ENCODE data around the gene TEX48.

TEX48 gene

GRCh38 chr9:114691956-114692295, 9.9 kb upstream of the TEX48 start:
- DNase-seq = no peak

DNA sequence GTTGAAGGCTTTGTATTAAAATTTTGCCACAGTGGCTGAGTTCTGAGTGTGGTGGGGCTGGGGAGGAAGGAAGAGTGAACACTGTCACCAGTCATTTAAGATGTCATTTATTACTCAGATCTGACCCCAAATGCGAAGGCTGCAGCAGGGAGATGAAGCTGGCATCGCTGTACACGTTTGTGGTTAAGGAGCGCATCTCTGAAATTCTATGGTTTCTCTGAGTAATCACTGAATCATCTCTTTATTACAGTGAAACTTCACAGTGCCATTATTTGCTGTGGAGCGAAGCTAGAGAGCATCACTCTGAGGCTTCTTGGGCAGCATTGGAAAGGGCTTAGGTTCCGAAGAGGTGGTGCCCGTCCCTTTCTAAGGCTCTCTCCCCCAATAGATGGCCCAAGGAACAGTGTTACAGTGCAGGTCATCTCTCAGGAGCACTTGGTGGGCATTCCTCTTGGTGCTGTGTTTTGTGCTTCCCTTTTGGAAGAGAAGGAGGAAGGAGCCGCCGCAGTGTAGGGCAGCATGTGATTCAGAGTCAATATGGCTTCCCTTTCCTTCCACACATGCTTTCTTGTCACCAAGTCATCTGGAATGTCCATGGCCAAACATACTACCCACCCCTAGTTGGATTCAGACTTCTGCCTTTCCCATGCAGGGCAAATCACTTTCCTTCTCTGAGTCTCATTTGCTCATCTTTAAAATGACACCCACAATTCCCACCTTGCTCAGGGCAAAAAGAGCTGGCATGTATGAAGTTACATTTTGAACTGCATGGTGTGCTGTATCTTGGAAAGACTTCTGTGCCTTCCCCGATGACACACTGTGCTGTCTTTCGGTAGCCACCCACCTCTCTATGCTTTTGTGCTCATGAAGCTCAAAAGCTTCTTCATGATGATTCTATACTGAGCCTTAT, 9.3 kb upstream of the TEX48 start:
- DNase-seq = no peak

DNA sequence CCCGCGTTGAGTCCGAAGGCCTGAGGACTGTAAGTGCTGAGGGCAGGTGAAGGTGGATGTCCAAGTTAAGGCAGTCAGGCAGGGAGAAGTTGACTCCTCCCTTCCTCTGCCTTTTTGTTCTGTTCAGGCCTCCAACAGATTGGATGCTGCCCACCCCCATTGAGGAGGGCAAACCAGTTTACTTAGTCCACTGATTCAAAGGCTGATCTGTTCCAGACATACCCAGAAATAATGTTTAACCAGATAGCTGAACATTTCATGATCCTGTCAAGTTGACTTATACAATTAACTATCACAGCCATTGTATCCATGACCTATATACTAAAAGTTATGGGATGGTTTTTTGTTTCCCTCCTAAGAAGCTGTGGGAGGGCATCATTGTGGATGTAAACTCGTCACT, 8.3 kb upstream of the TEX48 start:
- no peak for DNase-seq

DNA sequence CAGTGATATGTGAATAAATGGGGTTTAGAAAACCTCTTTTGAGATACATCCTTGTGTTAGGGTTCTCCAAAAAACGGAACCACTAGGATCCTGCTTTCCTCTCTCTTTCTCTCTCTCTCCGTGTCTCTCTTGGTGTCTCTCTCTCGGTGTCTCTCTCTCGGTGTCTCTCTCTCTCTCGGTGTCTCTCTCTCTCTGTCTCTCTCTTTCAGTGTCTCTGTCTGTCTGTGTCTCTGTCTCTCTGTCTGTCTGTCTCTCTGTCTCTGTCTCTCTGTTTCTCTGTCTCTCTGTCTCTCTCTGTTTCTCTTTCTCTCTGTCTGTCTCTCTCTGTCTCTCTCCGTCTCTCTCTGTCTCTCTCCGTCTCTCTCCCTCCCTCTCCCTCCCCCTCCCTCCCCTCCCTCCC, 7.8 kb upstream of the TEX48 start:
- DNase-seq = no peak

DNA sequence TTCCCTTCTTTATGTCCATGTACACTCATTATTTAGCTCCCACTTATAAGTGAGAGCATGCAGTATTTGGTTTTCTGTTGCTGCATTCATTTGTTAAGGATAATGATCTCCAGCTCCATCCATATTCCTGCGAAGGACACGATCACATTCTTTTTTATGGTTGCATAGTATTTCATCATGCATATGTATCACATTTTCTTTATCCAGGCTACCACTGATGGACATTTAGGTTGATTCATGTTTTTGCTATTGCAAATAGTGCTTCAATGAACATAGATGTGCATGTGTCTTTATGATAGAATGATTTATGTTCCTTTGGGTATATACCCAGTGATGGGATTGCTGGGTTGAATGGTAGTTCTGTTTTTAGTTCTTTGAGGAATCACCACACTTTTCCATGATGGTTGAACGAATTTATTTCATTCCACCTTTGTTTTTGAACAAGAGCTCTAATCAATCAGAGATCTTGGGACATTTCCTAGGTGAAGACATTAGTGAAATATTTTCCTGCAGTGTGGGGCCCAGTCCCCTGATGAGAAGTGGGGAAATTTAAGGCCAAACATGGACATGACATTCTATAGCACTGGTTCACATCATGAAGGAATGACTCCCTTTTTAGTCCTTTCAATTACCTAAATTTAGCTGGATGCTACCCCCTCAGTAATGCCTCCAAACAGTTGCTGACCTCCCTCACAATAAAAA, 7.1 kb upstream of the TEX48 start:
- no peak for DNase-seq

GRCh38 chr9:114688379-114688778, 6.4 kb upstream of the TEX48 start:
- DNase-seq = no peak

DNA sequence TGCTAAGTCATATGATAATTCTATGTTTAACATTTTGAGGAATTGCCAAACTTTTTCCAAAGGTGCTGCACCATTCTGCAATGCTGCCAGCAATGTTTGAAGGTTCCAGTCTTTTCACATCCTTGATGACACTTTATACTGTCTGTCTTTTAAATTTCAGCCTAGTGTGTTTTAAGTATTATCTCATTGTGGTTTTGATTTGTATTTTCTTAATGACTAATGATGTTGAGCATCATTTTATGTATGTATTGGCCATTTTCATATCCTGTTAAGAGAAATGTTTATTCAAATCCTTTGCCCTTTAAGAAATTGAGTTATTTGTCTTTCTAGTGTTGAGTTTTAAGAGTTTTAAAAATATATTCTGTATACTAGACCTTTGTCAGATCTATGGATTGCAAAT, 5.0 kb upstream of the TEX48 start:
- DNase-seq = no peak

- DNase-seq = no peak
These were observed 4.0 kb upstream of the TEX48 start for GRCh38 chr9:114685951-114686350.

DNA sequence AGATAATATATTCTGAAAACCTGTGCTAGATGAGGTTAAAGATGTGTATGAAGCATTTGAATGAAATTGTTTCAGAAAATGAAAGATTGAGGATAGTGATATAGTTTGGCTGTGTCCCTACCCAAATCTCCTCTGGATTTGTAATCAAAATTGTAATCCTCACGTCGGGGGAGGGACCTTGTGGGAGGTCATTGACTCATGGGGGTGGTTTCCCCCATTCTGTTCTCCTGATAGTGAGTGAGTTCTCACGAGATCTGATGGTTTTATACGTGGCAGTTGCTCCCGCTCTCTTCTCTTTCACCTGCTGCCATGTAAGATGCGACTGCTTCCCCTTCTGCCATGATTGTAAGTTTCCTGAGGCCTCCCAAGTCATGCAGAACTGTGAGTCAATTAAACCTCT, 2.0 kb upstream of the TEX48 start:
- no peak for DNase-seq

GRCh38 chr9:114682846-114683245, 854 bp upstream of the TEX48 start:
- DNase-seq = no peak

GRCh38 chr9:114680259-114681001, 1.6 kb downstream of the TEX48 start:
- no peak for DNase-seq

DNA sequence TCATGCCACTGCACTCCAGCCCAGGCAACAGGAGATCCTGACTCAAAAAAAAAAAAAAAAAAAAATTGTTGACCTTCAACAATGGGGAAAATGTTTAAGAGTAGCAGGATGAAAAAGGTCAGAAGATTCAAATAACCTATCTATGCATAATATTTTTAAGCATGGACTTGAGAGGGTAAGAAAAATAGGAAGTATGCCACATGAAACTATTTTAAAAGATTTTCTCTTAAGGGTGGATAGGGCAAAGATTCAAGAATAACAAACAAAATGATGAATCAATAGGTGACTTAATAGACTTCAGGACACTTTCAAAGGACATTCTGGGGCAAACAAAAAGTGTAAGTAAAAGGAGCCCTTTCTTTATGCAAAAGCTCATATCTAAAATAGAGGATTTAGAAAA, 3.2 kb downstream of the TEX48 start:
- DNase-seq = no peak

- no peak for DNase-seq
These were observed 3.9 kb downstream of the TEX48 start for GRCh38 chr9:114678130-114678529.

- no peak for DNase-seq
These were observed 4.6 kb downstream of the TEX48 start for GRCh38 chr9:114677418-114677817.

DNA sequence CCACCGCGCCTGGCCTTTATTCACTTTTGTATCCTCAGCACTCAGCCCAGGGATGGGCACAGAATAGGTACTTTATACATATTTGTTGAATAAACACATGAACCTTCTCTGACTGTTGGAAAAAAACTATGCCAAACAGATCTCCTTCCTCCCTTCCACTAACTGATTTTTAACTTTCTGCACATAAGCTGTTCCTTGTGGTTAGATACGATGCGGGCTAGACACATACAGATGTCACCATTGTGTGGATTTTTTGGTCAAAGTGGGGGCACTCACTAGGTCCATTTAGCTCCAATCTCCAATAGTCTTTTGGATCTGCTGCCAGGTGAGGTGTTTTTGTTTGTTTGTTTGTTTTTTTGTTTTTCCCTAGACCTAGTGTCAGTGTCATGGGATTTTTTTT, 5.1 kb downstream of the TEX48 start:
- no peak for DNase-seq

DNA sequence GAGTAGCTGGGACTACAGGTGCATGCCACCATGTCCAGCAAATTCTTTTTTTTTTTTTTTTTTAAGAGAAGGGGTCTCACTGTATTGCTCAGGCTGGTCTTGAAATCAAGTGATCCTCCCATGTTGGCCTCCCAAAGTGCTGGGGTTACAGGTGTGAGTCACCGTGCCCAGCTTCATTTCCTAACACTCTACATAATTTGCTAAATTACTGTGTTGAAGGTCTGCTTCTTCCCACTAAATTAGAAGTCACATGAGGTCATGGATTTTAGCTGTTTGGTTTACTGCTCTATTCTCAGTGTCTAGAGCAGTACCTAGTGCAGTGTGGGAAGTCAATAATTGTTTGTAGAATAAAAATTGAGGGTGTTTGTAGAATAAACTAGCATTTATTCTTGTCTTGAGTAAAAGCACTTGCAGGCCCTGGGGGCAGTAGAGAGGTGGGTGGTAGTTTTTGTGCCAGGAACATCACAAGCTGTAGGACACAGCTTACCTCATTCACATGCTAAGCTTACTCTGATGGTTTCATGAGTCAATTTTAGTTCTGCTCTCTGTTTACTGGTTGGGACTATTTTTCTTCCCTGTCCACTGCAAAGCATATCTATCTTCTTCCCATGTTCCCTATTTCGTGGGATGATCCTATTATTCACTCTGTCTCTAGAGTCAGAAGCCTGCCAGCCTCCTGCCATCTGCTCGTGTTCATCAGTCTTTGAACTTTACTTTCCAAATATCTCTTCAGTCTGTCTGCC, 7.0 kb downstream of the TEX48 start:
- DNase-seq = no peak

GRCh38 chr9:114674076-114674797, 7.8 kb downstream of the TEX48 start:
- no peak for DNase-seq

GRCh38 chr9:114671605-114672004, 10.4 kb downstream of the TEX48 start:
- DNase-seq = no peak

GRCh38 chr9:114669961-114670360, 12.0 kb downstream of the TEX48 start:
- no peak for DNase-seq

DNA sequence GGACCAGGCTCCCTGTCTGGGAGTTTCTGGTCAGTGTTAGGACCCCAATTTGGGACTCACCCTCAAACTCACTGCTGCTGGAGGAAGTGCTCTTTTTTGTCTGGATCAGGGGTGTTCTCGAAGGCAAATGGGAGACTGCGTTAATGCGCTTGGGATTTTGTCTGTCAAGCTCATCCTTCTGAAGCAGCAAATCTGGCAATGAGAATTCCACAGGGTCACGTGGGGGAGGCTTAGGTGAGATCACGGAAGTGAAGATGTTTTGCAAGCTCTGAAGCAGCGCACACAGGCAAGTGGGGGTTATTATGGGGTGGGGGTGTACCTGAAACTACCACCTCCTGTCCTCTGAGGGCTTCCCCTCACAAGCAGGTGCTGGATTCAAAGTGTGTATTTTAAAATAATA, 13.8 kb downstream of the TEX48 start:
- no peak for DNase-seq

DNA sequence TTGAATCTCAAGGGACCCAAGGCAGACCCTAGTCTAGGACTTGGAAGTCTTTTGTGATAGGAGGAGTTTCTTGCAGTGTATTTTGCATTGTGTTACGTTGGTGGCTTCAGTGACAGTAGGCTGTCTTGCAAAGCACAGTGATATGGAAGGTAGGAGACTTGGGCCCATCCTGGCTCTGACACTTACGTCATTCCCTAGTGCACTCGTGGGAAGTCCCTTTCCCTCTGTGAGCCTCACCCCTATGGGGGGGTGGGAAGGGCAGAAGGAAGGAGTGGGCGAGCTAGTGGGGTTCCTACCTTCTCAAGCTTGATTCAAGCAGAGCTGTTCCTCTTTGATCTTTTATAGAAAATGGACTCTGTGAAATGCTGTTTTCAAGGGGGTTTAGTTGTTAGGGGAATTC, 15.1 kb downstream of the TEX48 start:
- no peak for DNase-seq

GRCh38 chr9:114666401-114666800, 15.6 kb downstream of the TEX48 start:
- no peak for DNase-seq

All from retina (tissue), 1 donor.